Stimulated activated CD4-positive, alpha-beta T cell treated with anti-CD3 and anti-CD28 coated beads, Interleukin-4, amount 100 ng/mL, for 4 hours (primary cell): Measurements from ENCODE around the gene MAP4K1.
A peak's percentile ranks its signal among the peaks of the same experiment; 100 is the strongest.
"Not testable (repeated sequence)": the region's sequence is repeated elsewhere in the genome, so short reads cannot be mapped to it uniquely, and the experiment has no call there.

Source experiments
- DNase-seq, 2 experiments: peaks; one replicate each; pipeline ENCODE4 v3.0.0-alpha.2; 2020

MAP4K1 gene

GRCh38 chr19:38650911-38651584 is 33.3 kb upstream of the MAP4K1 start:
- DNase-seq = no peak

- no peak for DNase-seq
These were observed 32.5 kb upstream of the MAP4K1 start for GRCh38 chr19:38650172-38650775.

GRCh38 chr19:38649305-38650171 is 31.8 kb upstream of the MAP4K1 start:
- no peak for DNase-seq

GRCh38 chr19:38648769-38649304 is 31.1 kb upstream of the MAP4K1 start:
- no peak for DNase-seq

GRCh38 chr19:38647966-38648768 is 30.4 kb upstream of the MAP4K1 start:
- no peak for DNase-seq

GRCh38 chr19:38647368-38647965 is 29.7 kb upstream of the MAP4K1 start, which contains the start of gene ACTN4:
Gene ACTN4 (plus strand): TSS chr19:38647649. CDS start chr19:38647746, 97 bp downstream.
- DNase-seq = peak; percentile 99 to 100

- no peak for DNase-seq
These were observed 27.0 kb upstream of the MAP4K1 start for GRCh38 chr19:38644719-38645118.

- no peak for DNase-seq
These were observed 24.4 kb upstream of the MAP4K1 start for GRCh38 chr19:38642176-38642575.

- no peak for DNase-seq
These were observed 22.6 kb upstream of the MAP4K1 start for GRCh38 chr19:38640368-38640767.

- DNase-seq = no peak
These were observed 21.9 kb upstream of the MAP4K1 start for GRCh38 chr19:38639679-38640078.

GRCh38 chr19:38638461-38638860 is 20.7 kb upstream of the MAP4K1 start:
- no peak for DNase-seq

GRCh38 chr19:38635483-38636399 is 18.0 kb upstream of the MAP4K1 start:
- DNase-seq = no peak

GRCh38 chr19:38634757-38635482 is 17.2 kb upstream of the MAP4K1 start:
- peak; percentile 56 to 68 for DNase-seq

GRCh38 chr19:38632476-38633213 is 14.9 kb upstream of the MAP4K1 start:
- no peak for DNase-seq

GRCh38 chr19:38631811-38632475 is 14.2 kb upstream of the MAP4K1 start:
- DNase-seq = not testable (repeated sequence)

GRCh38 chr19:38631301-38631700 is 13.5 kb upstream of the MAP4K1 start:
- not testable (repeated sequence) for DNase-seq

- no peak for DNase-seq
These were observed 11.8 kb upstream of the MAP4K1 start for GRCh38 chr19:38629568-38629967.

- DNase-seq = no peak
These were observed 8.6 kb upstream of the MAP4K1 start for GRCh38 chr19:38626401-38626800.

- no peak for DNase-seq
These were observed 7.1 kb upstream of the MAP4K1 start for GRCh38 chr19:38624822-38625221.
